ENCODE measurements around the gene TRIM25. TPM values are rescaled to one million over a fixed set of nuclear protein-coding genes. Genes with fewer than 3 reads are reported as not detected.

TRIM25 gene
- total and polyA plus RNA-seq, 2 of the 8 experiments (the other 6 are each of a cell fraction or from before 2014, with no cell fraction given), result 16.6 to 38.9 TPM

DNA sequence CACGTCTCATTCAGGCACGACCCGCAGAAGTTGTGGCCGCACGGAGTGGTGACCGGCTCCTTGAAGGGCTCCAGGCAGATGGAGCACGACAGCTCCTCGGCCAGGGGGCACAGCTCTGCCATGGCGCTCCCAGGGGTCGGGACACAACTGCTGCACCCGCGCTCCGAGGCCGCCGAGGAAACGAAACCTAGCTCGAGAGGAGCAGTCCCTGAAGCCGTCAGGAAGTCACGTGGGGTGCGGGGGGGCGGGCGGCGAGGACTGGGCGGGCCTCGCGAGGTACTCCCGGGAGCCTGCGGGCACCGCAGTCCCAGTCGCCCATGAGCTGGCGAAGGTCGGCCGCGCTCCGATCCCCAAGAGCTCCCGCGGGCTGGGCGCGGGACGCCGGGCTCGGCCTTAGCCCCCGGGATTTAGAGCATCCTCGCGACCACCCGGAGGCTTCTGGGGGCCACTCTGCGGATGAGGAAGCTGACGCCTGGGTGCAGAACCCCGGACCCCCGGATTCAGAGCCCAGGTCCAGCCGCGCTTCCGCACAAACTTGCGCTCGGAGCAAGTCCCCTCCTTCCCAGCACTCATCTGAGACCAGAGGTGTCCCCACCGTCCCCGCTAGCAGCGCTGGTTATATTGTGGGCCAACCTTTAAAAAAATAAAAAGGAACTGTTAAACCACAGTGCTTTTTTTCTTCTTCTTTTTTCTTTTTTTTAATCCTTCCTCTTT lies at the start of gene TRIM25 (continued):
- TF ChIP-seq HDAC2 (IDR thresholded peaks at IDR 0.05; ENCODE audit: borderline replicate concordance in 1 of 2, low read depth in 2 of 2, low read length in 2 of 2), result 0 out of 4 replicates have a peak, but pooled peaks of 1 of the 2 experiments have one; percentile 56
- TF ChIP-seq BRCA1 (IDR thresholded peaks at IDR 0.05; ENCODE audit: low read depth, low read length), result peak; percentile 7; the same call in 1 of the 2 replicates
- TF ChIP-seq TAF7 (optimal IDR thresholded peaks at IDR 0.05; ENCODE audit: borderline replicate concordance, low read depth, low read length), result peak; percentile 93
- no peak; a peak in 1 of 4 replicates for TF ChIP-seq SIN3A (conservative IDR thresholded peaks at IDR 0.05 in 1 of 2, IDR thresholded peaks at IDR 0.05 in 1 of 2; ENCODE audit: low read depth in 1 of 2, low read length in 2 of 2)
- TF ChIP-seq, protein P1, sequence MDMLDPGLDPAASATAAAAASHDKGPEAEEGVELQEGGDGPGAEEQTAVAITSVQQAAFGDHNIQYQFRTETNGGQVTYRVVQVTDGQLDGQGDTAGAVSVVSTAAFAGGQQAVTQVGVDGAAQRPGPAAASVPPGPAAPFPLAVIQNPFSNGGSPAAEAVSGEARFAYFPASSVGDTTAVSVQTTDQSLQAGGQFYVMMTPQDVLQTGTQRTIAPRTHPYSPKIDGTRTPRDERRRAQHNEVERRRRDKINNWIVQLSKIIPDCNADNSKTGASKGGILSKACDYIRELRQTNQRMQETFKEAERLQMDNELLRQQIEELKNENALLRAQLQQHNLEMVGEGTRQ (IDR thresholded peaks at IDR 0.05; ENCODE audit: low read length), result peak; percentile 87
- TF ChIP-seq TBP (IDR thresholded peaks at IDR 0.05; ENCODE audit: low read depth, low read length), result peak; percentile 90
- TF ChIP-seq SIX5 (IDR thresholded peaks at IDR 0.05; ENCODE audit: low read depth, low read length), result no peak
- TF ChIP-seq, protein P2, sequence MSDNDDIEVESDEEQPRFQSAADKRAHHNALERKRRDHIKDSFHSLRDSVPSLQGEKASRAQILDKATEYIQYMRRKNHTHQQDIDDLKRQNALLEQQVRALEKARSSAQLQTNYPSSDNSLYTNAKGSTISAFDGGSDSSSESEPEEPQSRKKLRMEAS (IDR thresholded peaks at IDR 0.05), result peak; percentile 85
- peak; percentile 96 for TF ChIP-seq KDM4A (IDR thresholded peaks at IDR 0.05; ENCODE audit: low read depth, low read length, severe bottlenecking)
- peak; percentile 81 to 94 for TF ChIP-seq POLR2A (IDR thresholded peaks at IDR 0.05; ENCODE audit: control extremely low read depth in 1 of 2, low read depth in 2 of 2, low read length in 2 of 2)
- no peak for TF ChIP-seq SP1 (IDR thresholded peaks at IDR 0.05; ENCODE audit: low read depth, low read length)
- TF ChIP-seq, protein P3, sequence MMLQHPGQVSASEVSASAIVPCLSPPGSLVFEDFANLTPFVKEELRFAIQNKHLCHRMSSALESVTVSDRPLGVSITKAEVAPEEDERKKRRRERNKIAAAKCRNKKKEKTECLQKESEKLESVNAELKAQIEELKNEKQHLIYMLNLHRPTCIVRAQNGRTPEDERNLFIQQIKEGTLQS (IDR thresholded peaks at IDR 0.05; ENCODE audit: insufficient read depth, low read depth, low read length), result 0 out of 2 replicates have a peak, but pooled peaks have one; percentile 28
- peak; percentile 95 for TF ChIP-seq TAF1 (IDR thresholded peaks at IDR 0.05; ENCODE audit: low read depth, low read length)
- TF ChIP-seq, protein P4, sequence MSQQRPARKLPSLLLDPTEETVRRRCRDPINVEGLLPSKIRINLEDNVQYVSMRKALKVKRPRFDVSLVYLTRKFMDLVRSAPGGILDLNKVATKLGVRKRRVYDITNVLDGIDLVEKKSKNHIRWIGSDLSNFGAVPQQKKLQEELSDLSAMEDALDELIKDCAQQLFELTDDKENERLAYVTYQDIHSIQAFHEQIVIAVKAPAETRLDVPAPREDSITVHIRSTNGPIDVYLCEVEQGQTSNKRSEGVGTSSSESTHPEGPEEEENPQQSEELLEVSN (IDR thresholded peaks at IDR 0.05), result peak; percentile 55; the same call in 1 of the 2 replicates

Data from H1 (cell line).